Esophagus muscularis mucosa (tissue), 4 donors: ENCODE data around the gene TRPM3. TPM values are rescaled to one million over a fixed set of nuclear protein-coding genes. Genes with fewer than 3 reads are reported as not detected.

Experiments
- DNase-seq: peaks from one replicate; pipeline ENCODE4 v3.0.0-alpha.2; 2017; ENCODE audit errors: extremely low spot score
- H3K27ac ChIP-seq, 4 donors: fragments of 200-600 bp; sonication (generic); replicated peaks in 1 of 4; 1 replicate in 3 of 4; 2 replicates in 1 of 4; pipeline ENCODE4 v1.5.1; 2016 to 2019; ENCODE audit warnings: mild to moderate bottlenecking in 1 of 4
- H3K27me3 ChIP-seq, 4 donors: fragments of 200-600 bp; sonication (generic); one replicate each; pipeline versions ENCODE4 v1.5.1 to v1.6.0; 2016 to 2019
- H3K36me3 ChIP-seq, 4 donors: fragments of 200-600 bp; sonication (generic); one replicate each; pipeline ENCODE4 v1.5.1; 2016 to 2019
- H3K4me1 ChIP-seq, 4 donors: fragments of 200-600 bp; sonication (generic); one replicate each; pipeline ENCODE4 v1.5.1; 2016 to 2019
- H3K4me3 ChIP-seq, 4 donors: fragments of 200-600 bp; sonication (generic); 1 replicate in 2 of 4; 2 replicates in 2 of 4; pipeline ENCODE4 v1.5.1; 2016 to 2019; ENCODE audit warnings: mild to moderate bottlenecking in 4 of 4, moderate library complexity in 1 of 4
- H3K9me3 ChIP-seq, 4 donors: fragments of 200-600 bp; sonication (generic); 1 replicate in 3 of 4; 2 replicates in 1 of 4; pipeline ENCODE4 v1.5.1; 2016 to 2019
- CTCF ChIP-seq, 3 experiments: fragments of 200-600 bp in 2 of 3; fragments of 450-650 bp in 1 of 3; sonication (generic) in 2 of 3; IDR thresholded peaks; one replicate each; pipeline ENCODE4 v1.5.1; 2017 to 2019; ENCODE audit warnings: antibody characterized with exemption in 3 of 3, mild to moderate bottlenecking in 2 of 3, moderate library complexity in 1 of 3
- EP300 ChIP-seq: sonication (generic); formaldehyde crosslinking; IDR thresholded peaks from one replicate; pipeline ENCODE4 v1.6.1; 2017; ENCODE audit warnings: antibody characterized with exemption
- POLR2A ChIP-seq: fragments of 450-650 bp; IDR thresholded peaks from one replicate; pipeline ENCODE4 v1.6.1; 2017; ENCODE audit warnings: antibody characterized with exemption, moderate library complexity, mild to moderate bottlenecking, low read depth
- POLR2AphosphoS5 ChIP-seq, 2 donors: sonication (generic); formaldehyde crosslinking; IDR thresholded peaks; one replicate each; pipeline ENCODE4 v1.6.1; 2017; ENCODE audit warnings: antibody characterized with exemption in 2 of 2
- WGBS: methylation state at CpG from one replicate; pipeline ENCODE4 v1.1.5; 2018; 5-methylcytosine and 5-hydroxymethylcytosine counted together
- intact Hi-C: fragments of 100-400 bp; cut with DNase I; formaldehyde crosslinking; loops from one replicate; pipeline ENCODE4 v1.15.1; 2023
- total RNA-seq, 4 donors: library from RNA; depleted of rRNA; stranded (reverse); fragments of >200 nt; gene quantifications; one replicate each; pipeline versions ENCODE4 v1.1.0 to v1.2.1, GENCODE V29; 2016

The TRPM3 gene
- total RNA-seq, 4 donors from 2014 or later, result 0.13 to 0.17 TPM; not detected in 2

- Histone ChIP-seq H3K4me3 (no peak overlapping the region), H3K4me1 (no peaks in the 10 kb centered on the region), H3K9me3 (no peaks in the 10 kb centered on the region), H3K27ac (no peak overlapping the region), H3K36me3 (no peaks in the 10 kb centered on the region), H3K27me3 (no peaks in the 10 kb centered on the region)
- WGBS, result 62% methylated on average over 1 of the region's 1 CpG
- no peak for DNase-seq
- intact Hi-C loops, result loop anchor here (10.0 kb wide), 1 partner anchor 163 kb away; no protein-coding TSS in a partner anchor
- TF ChIP-seq CTCF (IDR thresholded peaks at IDR 0.05) (no peak), POLR2AphosphoS5 (IDR thresholded peaks at IDR 0.05) (no peak), POLR2A (no peak), EP300 (no peak)
Observed at GRCh38 chr9:70517926-70518610, 603.4 kb downstream of the TRPM3 start.

- H3K9me3 ChIP-seq, result no peaks in the 10 kb centered on the region
- no peaks in the 10 kb centered on the region for H3K36me3 ChIP-seq
- no peak overlapping the region for H3K27ac ChIP-seq
- H3K4me3 ChIP-seq, result no peak overlapping the region
- intact Hi-C loops, result loop anchor here (10.0 kb wide), 1 partner anchor 159 kb away; no protein-coding TSS in a partner anchor
- no peaks in the 10 kb centered on the region for H3K27me3 ChIP-seq
- WGBS, result 81% methylated on average over 1 of the region's 2 CpGs
- TF ChIP-seq POLR2A (no peak), POLR2AphosphoS5 (IDR thresholded peaks at IDR 0.05) (no peak), EP300 (no peak), CTCF (IDR thresholded peaks at IDR 0.05) (no peak)
- no peaks in the 10 kb centered on the region for H3K4me1 ChIP-seq
- no peak for DNase-seq
Observed at GRCh38 chr9:70514273-70514672, 607.1 kb downstream of the TRPM3 start.

GRCh38 chr9:70511858-70512257 is 609.6 kb downstream of the TRPM3 start:
- no peak overlapping the region for H3K27ac ChIP-seq
- TF ChIP-seq POLR2AphosphoS5 (IDR thresholded peaks at IDR 0.05) (no peak), CTCF (IDR thresholded peaks at IDR 0.05) (no peak), EP300 (no peak), POLR2A (no peak)
- 96% methylated on average over 3 of the region's 3 CpGs for WGBS
- peaks cover 0 to 2% (median 0%) of the 10 kb centered on the region in 4 donors for H3K4me1 ChIP-seq
- H3K36me3 ChIP-seq, result no peaks in the 10 kb centered on the region
- no peaks in the 10 kb centered on the region for H3K27me3 ChIP-seq
- no peak for DNase-seq
- intact Hi-C loops, result loop anchor here (10.0 kb wide), 1 partner anchor 157 kb away; no protein-coding TSS in a partner anchor
- no peaks in the 10 kb centered on the region for H3K9me3 ChIP-seq
- no peak overlapping the region for H3K4me3 ChIP-seq

- H3K27me3 ChIP-seq, result no peaks in the 10 kb centered on the region
- peaks cover 0 to 18% (median 0%) of the 10 kb centered on the region in 4 donors for H3K4me1 ChIP-seq
- intact Hi-C loops, result loop anchor here (10.0 kb wide), 1 partner anchor 155 kb away; no protein-coding TSS in a partner anchor
- WGBS, result 88% methylated on average over 3 of the region's 3 CpGs
- TF ChIP-seq CTCF (IDR thresholded peaks at IDR 0.05) (peak; percentile 46 to 61 (median 48)), POLR2A (no peak)
- H3K27ac ChIP-seq, result no peak overlapping the region
- no peak for DNase-seq
- no peak overlapping the region for H3K4me3 ChIP-seq
- H3K9me3 ChIP-seq, result no peaks in the 10 kb centered on the region
- H3K36me3 ChIP-seq, result no peaks in the 10 kb centered on the region
Observed at GRCh38 chr9:70510157-70510770, 611.2 kb downstream of the TRPM3 start.
